Activated T-cell treated with anti-CD3 and anti-CD28 coated beads, Interleukin-2, amount 50 U/mL, for 72 hours (primary cell): ENCODE data around the gene EVA1C. TPM values are rescaled to one million over a fixed set of nuclear protein-coding genes. Genes with fewer than 3 reads are reported as not detected.
A peak's percentile ranks its signal among the peaks of the same experiment; 100 is the strongest.
"Not testable (repeated sequence)": the region's sequence is repeated elsewhere in the genome, so short reads cannot be mapped to it uniquely, and the experiment has no call there.

Experiments
- ATAC-seq, 2 donors: fragments of 150-1000 bp; cut with Tn5 transposase; replicated peaks in 1 of 2; 2 replicates each; pipeline ENCODE4 v1.10.0; 2021; ENCODE audit warnings: moderate library complexity in 2 of 2, mild to moderate bottlenecking in 1 of 2
- DNase-seq, 2 donors: peaks; one replicate each; pipeline ENCODE4 v3.0.0; 2021 to 2022; ENCODE audit warnings: mixed read lengths in 1 of 2
- H3K27ac Mint-ChIP-seq: one replicate; pipeline ENCODE4 v1.8.0; 2022; ENCODE audit warnings: mild to moderate bottlenecking, moderate library complexity, mixed read lengths
- H3K27me3 Mint-ChIP-seq: one replicate; pipeline ENCODE4 v1.8.0; 2022; ENCODE audit warnings: low read depth, mixed read lengths
- H3K36me3 Mint-ChIP-seq, 2 donors: one replicate each; pipeline ENCODE4 v1.8.0; 2022; ENCODE audit warnings: mixed read lengths in 2 of 2, mild to moderate bottlenecking in 1 of 2; ENCODE audit not compliant: insufficient read depth in 2 of 2
- H3K4me1 Mint-ChIP-seq: one replicate; pipeline ENCODE4 v1.8.0; 2022; ENCODE audit warnings: low read depth, mixed read lengths
- H3K4me3 Mint-ChIP-seq, 2 donors: one replicate each; pipeline ENCODE4 v1.8.0; 2022; ENCODE audit warnings: mild to moderate bottlenecking in 2 of 2, mixed read lengths in 2 of 2, moderate library complexity in 2 of 2
- H3K9me3 Mint-ChIP-seq, 2 donors: one replicate each; pipeline ENCODE4 v1.8.0; 2022; ENCODE audit warnings: mixed read lengths in 2 of 2
- total RNA-seq, 2 donors: library from RNA; stranded (reverse); gene quantifications; one replicate each; pipeline ENCODE4 v1.2.3, GENCODE V29; 2022

The EVA1C gene
- total RNA-seq, 2 donors from 2014 or later: 8.5 to 8.9 TPM

DNA sequence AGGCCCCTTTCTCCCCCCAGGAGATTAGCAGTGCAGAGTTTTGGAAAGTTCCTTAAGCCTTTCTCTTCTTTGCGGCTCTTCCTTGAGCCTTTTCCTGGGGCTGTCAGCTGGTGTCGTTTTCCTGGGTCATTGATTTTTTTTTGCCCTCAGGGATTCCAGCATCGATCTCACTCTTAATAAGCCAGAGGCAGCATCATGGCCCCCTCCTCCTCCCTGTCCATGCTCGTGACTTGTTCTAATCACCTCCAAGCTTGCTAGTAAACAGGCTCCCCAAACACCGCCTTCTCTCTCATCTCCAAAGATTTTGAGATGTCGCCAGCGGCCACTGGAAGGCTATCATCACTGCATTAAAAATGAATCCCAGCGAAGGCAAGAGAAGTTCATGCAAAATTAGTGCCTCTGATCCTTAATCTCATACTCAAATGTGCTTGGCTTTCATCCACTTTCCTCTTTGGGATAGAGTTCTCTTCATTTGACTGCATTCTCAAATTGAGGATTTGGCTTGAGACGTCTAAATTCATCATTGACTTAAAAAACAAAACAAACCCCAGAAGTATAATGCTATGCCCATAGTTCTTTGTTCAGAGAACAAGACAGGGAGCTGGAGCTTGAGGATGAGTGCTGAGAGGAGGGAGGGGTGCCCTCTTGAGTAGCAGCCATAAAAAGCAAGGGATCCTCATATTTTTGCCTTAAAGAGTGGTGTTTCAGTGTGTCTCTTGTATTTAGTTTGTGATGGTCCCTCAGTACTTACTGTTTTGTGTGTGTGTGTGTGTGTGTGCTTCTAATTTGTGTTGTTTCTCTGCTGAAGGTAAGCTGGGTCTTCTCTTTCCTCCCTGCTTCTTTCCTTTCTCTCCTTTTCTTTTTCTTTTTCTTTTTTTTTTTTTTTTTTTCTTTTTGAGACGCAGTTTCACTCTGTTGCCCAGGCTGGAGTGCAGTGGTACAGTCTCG, 3.2 kb downstream of the EVA1C start:
- no peak overlapping the region for H3K27ac Mint-ChIP-seq
- no peaks in the 10 kb centered on the region for H3K27me3 Mint-ChIP-seq
- no peak for ATAC-seq
- H3K4me3 Mint-ChIP-seq: no peak overlapping the region
- H3K9me3 Mint-ChIP-seq: no peaks in the 10 kb centered on the region
- H3K36me3 Mint-ChIP-seq: peaks cover 2% of the 10 kb centered on the region in 2 donors
- peaks cover 33% of the 10 kb centered on the region for H3K4me1 Mint-ChIP-seq
- no peak for DNase-seq

DNA sequence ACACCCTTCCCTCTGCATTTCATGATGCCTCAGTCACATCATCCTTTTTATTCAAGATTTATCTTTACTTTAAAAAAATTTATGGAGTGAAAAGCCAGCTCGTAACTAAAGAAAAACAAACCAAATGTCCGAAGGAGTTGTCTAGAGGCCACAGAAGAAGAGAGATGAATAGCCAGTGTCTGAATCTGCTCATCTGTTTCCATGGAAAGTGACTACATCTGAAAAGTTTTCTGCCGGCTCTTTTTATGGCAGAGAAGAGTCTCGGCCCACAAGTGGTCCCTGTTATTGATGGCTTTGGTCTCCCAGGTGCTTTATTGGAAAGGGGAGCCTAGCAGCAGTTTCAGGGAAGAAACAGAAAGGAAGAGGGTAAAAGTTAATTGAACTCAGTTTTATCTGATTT, 5.6 kb downstream of the EVA1C start:
- no peak overlapping the region for H3K4me3 Mint-ChIP-seq
- no peak overlapping the region for H3K27ac Mint-ChIP-seq
- H3K36me3 Mint-ChIP-seq: peaks cover 4 to 5% of the 10 kb centered on the region in 2 donors
- no peak for DNase-seq
- no peaks in the 10 kb centered on the region for H3K27me3 Mint-ChIP-seq
- H3K9me3 Mint-ChIP-seq: peaks cover 0 to 1% of the 10 kb centered on the region in 2 donors
- H3K4me1 Mint-ChIP-seq: peaks cover 23% of the 10 kb centered on the region
- no peak for ATAC-seq

DNA sequence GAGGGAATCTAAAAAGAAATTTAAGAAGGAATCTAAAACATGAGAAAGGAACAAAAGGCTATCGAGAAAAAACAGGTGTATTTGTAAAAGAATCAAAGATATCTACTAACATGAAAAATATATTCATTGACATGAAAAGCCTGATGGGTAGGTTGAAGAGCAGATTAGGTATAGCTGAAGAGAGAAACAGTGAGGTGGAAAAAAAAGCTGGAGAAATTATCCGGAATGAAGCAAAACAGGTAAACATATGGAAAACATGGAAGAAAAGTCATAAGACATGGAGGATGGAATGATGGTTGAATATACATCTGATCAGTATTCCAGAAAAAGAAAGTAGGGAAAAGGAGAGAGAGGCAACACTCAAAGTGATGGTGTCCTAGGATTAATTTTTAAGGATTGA, 9.6 kb downstream of the EVA1C start:
- Mint-ChIP-seq H3K4me3 (no peak overlapping the region), H3K4me1 (no peaks in the 10 kb centered on the region), H3K36me3 (peaks cover 2 to 4% of the 10 kb centered on the region in 2 donors), H3K27me3 (no peaks in the 10 kb centered on the region), H3K9me3 (peaks cover 0 to 1% of the 10 kb centered on the region in 2 donors), H3K27ac (no peak overlapping the region)
- no peak for DNase-seq
- no peak for ATAC-seq

DNA sequence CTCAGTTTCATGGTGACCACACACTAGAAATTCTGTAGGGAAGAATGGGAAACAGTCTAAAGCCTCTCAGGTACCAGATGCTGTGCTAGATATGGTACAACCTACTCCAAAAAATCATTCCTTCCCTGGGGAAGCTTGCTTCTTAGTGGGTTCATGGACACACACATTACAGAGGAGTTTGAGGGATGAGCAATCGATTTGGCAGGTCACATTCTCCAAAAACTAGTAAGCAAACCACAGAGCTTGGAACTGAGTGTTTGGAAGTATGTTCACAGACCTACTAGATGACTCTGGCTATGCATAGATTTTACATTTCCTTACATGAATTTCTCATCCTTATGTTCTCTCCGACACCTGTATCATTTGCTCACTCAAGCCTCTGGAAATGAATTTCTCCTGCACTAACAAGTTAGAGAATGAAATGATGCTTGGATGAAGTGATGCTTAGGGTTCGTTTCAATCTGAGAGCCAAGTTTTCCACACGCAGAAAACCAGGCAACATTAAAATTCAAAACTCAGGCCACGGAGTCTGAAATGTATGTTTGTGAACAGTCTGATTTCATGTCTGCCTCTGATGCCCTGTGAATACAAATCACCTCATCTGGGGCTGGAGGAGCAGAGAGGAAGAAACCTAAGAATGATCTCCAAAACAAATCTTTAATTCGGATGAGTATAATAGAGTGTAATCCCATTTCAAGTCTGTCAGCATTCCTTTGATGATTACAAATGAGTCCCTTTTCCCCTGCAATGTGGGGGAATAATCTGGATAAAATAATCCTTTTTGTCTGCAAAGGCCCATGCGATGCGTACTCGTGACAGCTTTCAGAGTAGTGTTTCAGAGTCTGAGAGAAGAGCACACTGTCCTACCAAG, 11.0 kb downstream of the EVA1C start:
- Mint-ChIP-seq H3K36me3 (peaks cover 2 to 4% of the 10 kb centered on the region in 2 donors), H3K9me3 (peaks cover 0 to 1% of the 10 kb centered on the region in 2 donors), H3K4me3 (no peak overlapping the region), H3K4me1 (no peaks in the 10 kb centered on the region), H3K27ac (peak overlapping the region; percentile 76), H3K27me3 (no peaks in the 10 kb centered on the region)
- no peak for ATAC-seq
- no peak for DNase-seq

DNA sequence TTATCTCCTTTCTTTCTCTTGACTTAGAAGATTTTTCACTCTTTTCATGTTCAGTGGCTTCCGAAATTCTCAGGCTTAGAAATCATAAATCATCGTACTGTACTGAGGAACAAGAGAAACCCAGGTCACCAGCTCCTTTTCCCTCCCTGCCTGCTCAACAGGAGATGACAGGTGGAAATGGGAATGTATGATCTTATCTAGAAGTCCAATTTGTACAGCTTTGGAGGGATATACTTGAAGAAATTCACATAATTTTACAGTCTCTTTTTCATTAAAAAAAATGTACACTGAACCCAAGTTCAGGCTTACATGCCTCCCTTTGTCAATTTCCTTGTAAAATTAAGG, 11.7 kb downstream of the EVA1C start:
- Mint-ChIP-seq H3K36me3 (peaks cover 2 to 4% of the 10 kb centered on the region in 2 donors), H3K27ac (no peak overlapping the region), H3K9me3 (peaks cover 0 to 1% of the 10 kb centered on the region in 2 donors), H3K4me3 (no peak overlapping the region), H3K27me3 (no peaks in the 10 kb centered on the region), H3K4me1 (no peaks in the 10 kb centered on the region)
- DNase-seq (no peak), ATAC-seq (no peak)

DNA sequence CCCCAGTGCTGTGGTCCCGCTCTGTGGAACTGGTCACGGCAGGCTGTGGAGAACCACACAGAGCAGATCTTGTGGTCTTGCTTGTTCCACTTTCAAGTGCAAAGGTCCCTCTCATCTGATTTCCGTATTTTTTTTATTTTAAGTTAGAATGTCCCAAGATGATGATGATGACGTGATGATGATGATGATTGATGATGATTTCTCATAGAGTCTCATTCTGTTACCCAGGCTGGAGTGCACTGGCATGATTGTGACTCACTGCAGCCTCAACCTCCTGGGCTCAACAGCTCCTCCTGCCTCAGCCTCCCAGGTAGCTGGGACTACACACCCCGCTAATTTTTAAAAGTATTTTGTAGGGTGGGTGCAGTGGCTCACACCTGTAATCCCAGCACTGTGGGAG, 12.2 kb downstream of the EVA1C start:
- Mint-ChIP-seq H3K9me3 (peaks cover 0 to 1% of the 10 kb centered on the region in 2 donors), H3K4me3 (no peak overlapping the region), H3K27me3 (no peaks in the 10 kb centered on the region), H3K36me3 (peaks cover 2 to 4% of the 10 kb centered on the region in 2 donors), H3K27ac (no peak overlapping the region), H3K4me1 (no peaks in the 10 kb centered on the region)
- DNase-seq (no peak), ATAC-seq (no peak)

DNA sequence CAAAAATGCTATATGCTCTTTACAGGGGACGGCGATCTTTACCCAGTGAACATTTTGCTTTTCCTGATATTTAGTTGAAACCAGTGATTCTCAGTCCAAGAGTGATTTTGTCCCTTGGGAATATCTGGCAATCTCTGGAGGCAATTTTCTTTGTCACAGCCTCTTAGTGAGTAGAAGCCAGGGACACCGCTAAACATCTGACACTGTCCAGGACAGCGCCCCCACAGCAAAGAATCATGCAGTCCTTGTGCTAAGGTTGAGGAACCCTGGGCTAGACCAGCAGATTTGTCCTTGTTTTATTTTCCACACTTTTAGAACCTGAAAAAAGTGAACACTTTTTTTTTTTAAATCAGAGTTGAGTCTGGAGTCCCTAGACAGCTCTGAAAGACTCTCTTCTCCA, 13.1 kb downstream of the EVA1C start:
- peaks cover 2 to 6% of the 10 kb centered on the region in 2 donors for H3K36me3 Mint-ChIP-seq
- H3K27ac Mint-ChIP-seq: no peak overlapping the region
- DNase-seq: no peak
- H3K4me3 Mint-ChIP-seq: no peak overlapping the region
- H3K4me1 Mint-ChIP-seq: no peaks in the 10 kb centered on the region
- no peak for ATAC-seq
- no peaks in the 10 kb centered on the region for H3K27me3 Mint-ChIP-seq
- H3K9me3 Mint-ChIP-seq: peaks cover 0 to 1% of the 10 kb centered on the region in 2 donors

DNA sequence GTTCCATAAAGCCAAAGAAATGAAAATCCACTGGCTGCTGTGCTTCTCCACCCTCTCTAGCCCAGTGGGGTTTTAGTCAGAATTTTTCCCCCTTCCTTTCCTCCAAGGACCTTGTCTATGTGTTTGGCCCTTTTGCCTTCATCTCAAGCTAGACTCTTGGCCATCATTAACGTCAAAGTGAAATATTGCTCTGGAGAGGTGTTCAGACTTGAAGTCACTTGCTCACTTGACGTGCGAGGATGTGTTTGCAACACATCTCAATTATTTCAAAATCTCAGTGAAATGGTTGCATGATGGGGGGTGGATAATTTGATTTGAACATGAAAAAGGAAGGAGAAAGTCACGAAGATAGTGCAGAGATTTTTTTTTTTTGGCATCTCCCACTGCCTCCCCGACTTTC, 13.6 kb downstream of the EVA1C start:
- no peak for DNase-seq
- Mint-ChIP-seq H3K4me1 (no peaks in the 10 kb centered on the region), H3K27ac (no peak overlapping the region), H3K27me3 (no peaks in the 10 kb centered on the region), H3K36me3 (peaks cover 2 to 6% of the 10 kb centered on the region in 2 donors), H3K9me3 (peaks cover 0 to 1% of the 10 kb centered on the region in 2 donors), H3K4me3 (no peak overlapping the region)
- no peak for ATAC-seq

DNA sequence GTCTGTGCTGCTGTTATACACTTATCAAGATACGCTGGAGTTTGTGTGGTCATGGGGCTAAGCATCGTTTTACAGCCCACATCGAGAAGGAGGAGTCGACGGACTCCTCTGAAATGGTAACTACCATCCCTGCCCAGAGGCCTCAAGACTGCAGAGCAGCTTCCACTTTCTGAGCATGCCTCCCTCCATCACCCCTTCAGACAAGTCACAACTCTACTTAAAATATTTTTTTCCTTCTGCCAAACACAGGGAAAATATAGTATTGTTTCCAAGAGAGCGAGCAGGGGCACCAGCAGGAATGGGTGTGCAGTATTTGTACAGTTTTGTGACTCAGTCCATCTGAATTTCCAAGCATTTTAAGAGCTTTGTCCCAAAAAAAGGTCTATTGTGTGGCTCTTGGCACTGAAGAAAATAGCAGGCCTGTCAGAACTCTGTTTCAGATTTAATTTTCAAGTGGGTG, 14.1 kb downstream of the EVA1C start:
- no peaks in the 10 kb centered on the region for H3K4me1 Mint-ChIP-seq
- ATAC-seq (no peak), DNase-seq (no peak)
- H3K27me3 Mint-ChIP-seq: no peaks in the 10 kb centered on the region
- H3K9me3 Mint-ChIP-seq: peaks cover 0 to 1% of the 10 kb centered on the region in 2 donors
- H3K4me3 Mint-ChIP-seq: no peak overlapping the region
- H3K27ac Mint-ChIP-seq: no peak overlapping the region
- peaks cover 2 to 6% of the 10 kb centered on the region in 2 donors for H3K36me3 Mint-ChIP-seq

DNA sequence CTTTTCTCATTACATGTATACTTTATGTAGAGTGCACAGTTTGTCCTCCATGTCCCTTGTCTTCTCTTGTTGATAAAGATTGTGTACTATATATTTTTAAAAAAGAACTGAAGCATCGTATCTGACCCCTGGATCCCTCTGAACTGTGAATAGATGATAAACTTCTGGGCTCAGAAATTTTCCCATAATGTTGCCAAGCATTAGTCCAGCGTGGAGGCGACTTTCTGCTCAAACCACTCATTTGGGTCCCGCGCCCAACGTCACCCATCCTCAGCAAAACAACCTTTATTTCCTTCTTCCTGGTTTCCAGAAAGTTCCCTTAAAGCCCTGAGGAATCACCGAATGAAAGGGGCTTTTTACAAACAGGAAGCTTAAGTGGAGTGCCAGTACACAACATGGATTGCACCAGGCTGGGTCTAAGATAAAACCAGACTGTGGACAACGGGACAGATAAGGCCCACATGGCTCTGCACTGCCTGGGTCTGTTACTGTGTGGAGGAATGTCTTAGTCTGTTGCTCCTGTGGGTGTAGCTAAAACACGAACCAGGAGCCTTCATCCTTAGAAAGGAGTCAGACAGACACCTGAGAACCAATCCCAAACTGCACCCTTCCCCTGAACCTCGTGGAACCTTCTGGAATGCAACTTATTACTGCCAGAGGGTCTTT, 15.6 kb downstream of the EVA1C start:
- Mint-ChIP-seq H3K27ac (no peak overlapping the region), H3K27me3 (no peaks in the 10 kb centered on the region), H3K36me3 (peaks cover 0 to 2% of the 10 kb centered on the region in 2 donors), H3K4me3 (no peak overlapping the region), H3K4me1 (no peaks in the 10 kb centered on the region), H3K9me3 (no peaks in the 10 kb centered on the region)
- no peak for ATAC-seq
- DNase-seq: no peak

DNA sequence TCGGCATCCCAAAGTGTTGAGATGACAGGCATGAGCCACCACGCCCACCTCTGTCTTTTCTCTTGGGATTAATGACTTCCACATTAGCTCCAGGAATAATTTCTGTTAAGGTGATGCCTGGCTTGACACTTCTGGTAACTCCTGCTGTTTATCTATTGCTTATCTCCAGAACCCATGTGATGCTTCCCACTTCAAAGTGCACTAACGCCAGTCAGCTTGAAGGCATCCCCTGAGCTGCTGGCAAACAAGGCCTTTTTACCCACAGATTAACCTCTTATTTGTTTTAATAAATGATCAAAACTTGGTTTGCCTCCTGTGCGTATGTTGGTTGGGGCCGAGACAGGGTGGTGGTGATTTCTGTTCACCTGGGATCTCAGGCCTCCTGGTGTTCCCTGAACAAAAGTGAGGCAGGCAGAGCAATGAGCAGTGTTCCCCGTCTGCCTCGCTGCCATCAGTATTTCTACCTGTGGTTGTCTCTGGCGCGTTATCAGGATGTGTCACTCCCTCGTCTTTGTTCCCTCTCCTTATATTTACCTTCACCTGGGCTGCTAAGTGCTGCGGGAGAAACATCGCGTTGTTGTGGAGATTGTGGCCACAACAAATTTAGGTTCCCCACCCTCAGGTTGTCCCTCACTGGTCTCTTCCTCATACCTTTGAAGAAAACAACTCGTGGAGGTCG, 20.6 kb downstream of the EVA1C start:
- not testable (repeated sequence) for H3K4me3 Mint-ChIP-seq, ATAC-seq, H3K27me3 Mint-ChIP-seq, H3K9me3 Mint-ChIP-seq, H3K27ac Mint-ChIP-seq, DNase-seq, H3K36me3 Mint-ChIP-seq
- peaks cover 10% of the 10 kb centered on the region for H3K4me1 Mint-ChIP-seq

DNA sequence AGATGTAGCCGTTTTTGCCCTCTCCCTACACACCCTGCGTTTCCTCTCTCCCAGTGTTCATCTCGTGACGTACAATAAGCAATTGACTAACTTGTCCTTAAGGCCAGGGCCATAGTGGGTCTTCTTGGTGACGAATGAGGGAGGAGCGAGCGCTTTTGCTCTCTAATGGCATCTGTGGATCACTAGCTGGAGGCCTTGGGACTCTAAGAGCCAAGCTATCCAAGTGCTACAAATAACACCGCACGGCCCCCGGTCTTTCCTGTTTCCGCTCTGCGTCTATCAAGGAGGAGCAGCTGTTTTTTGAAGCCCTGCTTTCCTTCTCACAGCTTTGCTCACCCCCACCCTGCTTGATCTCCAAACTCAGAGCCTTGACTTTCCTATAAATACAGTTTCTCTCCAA, 25.2 kb downstream of the EVA1C start:
- DNase-seq (no peak), ATAC-seq (no peak)
- Mint-ChIP-seq H3K27ac (peak overlapping the region; percentile 52), H3K4me3 (no peak overlapping the region), H3K27me3 (peaks cover 7% of the 10 kb centered on the region), H3K9me3 (peaks cover 0 to 5% of the 10 kb centered on the region in 2 donors), H3K36me3 (no peaks in the 10 kb centered on the region), H3K4me1 (peaks cover 11% of the 10 kb centered on the region)
